ENCODE results near the gene CLIP1.

DNA sequence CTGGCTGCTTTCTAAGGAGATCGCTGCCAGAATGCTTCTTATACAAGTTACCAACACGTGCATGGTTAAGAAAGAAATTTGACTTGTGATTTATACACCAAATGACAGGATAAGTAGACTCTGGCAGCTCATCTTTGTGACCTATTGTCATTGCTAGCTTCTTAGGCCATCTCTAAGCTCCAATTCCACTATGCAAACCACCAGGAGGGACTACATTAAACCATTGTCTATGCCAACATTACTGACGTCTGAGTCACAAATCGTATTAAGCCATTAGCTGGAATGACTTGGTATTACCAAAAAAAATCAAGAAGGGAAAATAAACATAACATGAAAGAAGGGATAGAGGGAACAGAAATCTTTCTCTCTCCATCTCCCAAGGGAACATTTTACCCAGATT is 140.4 kb downstream of the CLIP1 start:
- TF ChIP-seq CEBPB (IDR thresholded peaks at IDR 0.05) (no peak), TEAD4 (IDR thresholded peaks at IDR 0.05) (no peak), RAD21 (IDR thresholded peaks at IDR 0.05; ENCODE audit: low read depth) (no peak), TAF1 (IDR thresholded peaks at IDR 0.05; ENCODE audit: low read depth) (no peak), CREB1 (IDR thresholded peaks at IDR 0.05; ENCODE audit: low read depth) (no peak), EGR1 (IDR thresholded peaks at IDR 0.05) (no peak), EP300 (IDR thresholded peaks at IDR 0.05; ENCODE audit: borderline replicate concordance) (no peak), NFIC (IDR thresholded peaks at IDR 0.05) (no peak), YY1 (IDR thresholded peaks at IDR 0.05; ENCODE audit: low read depth) (no peak), FOXM1 (IDR thresholded peaks at IDR 0.05; ENCODE audit: borderline replicate concordance, low read depth) (no peak), ZBTB7A (IDR thresholded peaks at IDR 0.05; ENCODE audit: low read depth) (no peak)
- TF ChIP-seq, protein P1, sequence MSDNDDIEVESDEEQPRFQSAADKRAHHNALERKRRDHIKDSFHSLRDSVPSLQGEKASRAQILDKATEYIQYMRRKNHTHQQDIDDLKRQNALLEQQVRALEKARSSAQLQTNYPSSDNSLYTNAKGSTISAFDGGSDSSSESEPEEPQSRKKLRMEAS (IDR thresholded peaks at IDR 0.05), result no peak
- TF ChIP-seq, protein P2, sequence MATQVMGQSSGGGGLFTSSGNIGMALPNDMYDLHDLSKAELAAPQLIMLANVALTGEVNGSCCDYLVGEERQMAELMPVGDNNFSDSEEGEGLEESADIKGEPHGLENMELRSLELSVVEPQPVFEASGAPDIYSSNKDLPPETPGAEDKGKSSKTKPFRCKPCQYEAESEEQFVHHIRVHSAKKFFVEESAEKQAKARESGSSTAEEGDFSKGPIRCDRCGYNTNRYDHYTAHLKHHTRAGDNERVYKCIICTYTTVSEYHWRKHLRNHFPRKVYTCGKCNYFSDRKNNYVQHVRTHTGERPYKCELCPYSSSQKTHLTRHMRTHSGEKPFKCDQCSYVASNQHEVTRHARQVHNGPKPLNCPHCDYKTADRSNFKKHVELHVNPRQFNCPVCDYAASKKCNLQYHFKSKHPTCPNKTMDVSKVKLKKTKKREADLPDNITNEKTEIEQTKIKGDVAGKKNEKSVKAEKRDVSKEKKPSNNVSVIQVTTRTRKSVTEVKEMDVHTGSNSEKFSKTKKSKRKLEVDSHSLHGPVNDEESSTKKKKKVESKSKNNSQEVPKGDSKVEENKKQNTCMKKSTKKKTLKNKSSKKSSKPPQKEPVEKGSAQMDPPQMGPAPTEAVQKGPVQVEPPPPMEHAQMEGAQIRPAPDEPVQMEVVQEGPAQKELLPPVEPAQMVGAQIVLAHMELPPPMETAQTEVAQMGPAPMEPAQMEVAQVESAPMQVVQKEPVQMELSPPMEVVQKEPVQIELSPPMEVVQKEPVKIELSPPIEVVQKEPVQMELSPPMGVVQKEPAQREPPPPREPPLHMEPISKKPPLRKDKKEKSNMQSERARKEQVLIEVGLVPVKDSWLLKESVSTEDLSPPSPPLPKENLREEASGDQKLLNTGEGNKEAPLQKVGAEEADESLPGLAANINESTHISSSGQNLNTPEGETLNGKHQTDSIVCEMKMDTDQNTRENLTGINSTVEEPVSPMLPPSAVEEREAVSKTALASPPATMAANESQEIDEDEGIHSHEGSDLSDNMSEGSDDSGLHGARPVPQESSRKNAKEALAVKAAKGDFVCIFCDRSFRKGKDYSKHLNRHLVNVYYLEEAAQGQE (IDR thresholded peaks at IDR 0.05; ENCODE audit: low read depth), result no peak
- TF ChIP-seq, protein P3, sequence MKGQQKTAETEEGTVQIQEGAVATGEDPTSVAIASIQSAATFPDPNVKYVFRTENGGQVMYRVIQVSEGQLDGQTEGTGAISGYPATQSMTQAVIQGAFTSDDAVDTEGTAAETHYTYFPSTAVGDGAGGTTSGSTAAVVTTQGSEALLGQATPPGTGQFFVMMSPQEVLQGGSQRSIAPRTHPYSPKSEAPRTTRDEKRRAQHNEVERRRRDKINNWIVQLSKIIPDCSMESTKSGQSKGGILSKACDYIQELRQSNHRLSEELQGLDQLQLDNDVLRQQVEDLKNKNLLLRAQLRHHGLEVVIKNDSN (IDR thresholded peaks at IDR 0.05), result no peak
